Spleen (tissue), 11 donors: Measurements from ENCODE around the gene ZNF610. TPM values are rescaled to one million over a fixed set of nuclear protein-coding genes. Genes with fewer than 3 reads are reported as not detected.

Experiments
- DNase-seq: peaks from one replicate; pipeline ENCODE4 v3.0.0-alpha.2; 2020
- H3K27ac ChIP-seq, 8 donors: fragments of 200-600 bp; sonication (generic) in 7 of 8; 1 replicate in 4 of 8; 2 replicates in 4 of 8; pipeline versions ENCODE4 v1.5.0 to v1.8.0; 2016 to 2021; ENCODE audit warnings: inconsistent platforms in 4 of 8, mild to moderate bottlenecking in 4 of 8, moderate library complexity in 1 of 8
- H3K27me3 ChIP-seq, 7 donors: fragments of 200-600 bp; sonication (generic) in 6 of 7; replicated peaks in 1 of 7; 1 replicate in 4 of 7; 2 replicates in 3 of 7; pipeline versions ENCODE4 v1.5.0 to v1.8.0; 2016 to 2021; ENCODE audit warnings: inconsistent platforms in 3 of 7, mild to moderate bottlenecking in 1 of 7
- H3K36me3 ChIP-seq, 6 donors: fragments of 200-600 bp; sonication (generic) in 5 of 6; 1 replicate in 4 of 6; 2 replicates in 2 of 6; pipeline versions ENCODE4 v1.5.0 to v1.8.0; 2016 to 2021; ENCODE audit warnings: inconsistent platforms in 2 of 6
- H3K4me1 ChIP-seq, 6 donors: fragments of 200-600 bp; sonication (generic) in 5 of 6; 1 replicate in 3 of 6; 2 replicates in 3 of 6; pipeline versions ENCODE4 v1.5.0 to v1.8.0; 2016 to 2021; ENCODE audit warnings: inconsistent platforms in 3 of 6
- H3K4me3 ChIP-seq, 8 donors: fragments of 200-600 bp; sonication (generic) in 7 of 8; 1 replicate in 4 of 8; 2 replicates in 4 of 8; pipeline versions ENCODE4 v1.5.0 to v1.8.0; 2016 to 2021; ENCODE audit warnings: inconsistent platforms in 4 of 8, mild to moderate bottlenecking in 4 of 8, moderate library complexity in 2 of 8
- H3K9me3 ChIP-seq, 8 donors: fragments of 200-600 bp; sonication (generic) in 7 of 8; 1 replicate in 4 of 8; 2 replicates in 4 of 8; pipeline versions ENCODE4 v1.5.0 to v1.8.0; 2016 to 2021; ENCODE audit warnings: inconsistent platforms in 4 of 8
- CTCF ChIP-seq, 11 experiments: fragments of 200-600 bp in 7 of 11; fragments of 450-650 bp in 4 of 11; sonication (generic) in 4 of 11; IDR thresholded peaks in 8 of 11; conservative IDR thresholded peaks in 3 of 11; 1 replicate in 7 of 11; 2 replicates in 4 of 11; pipeline versions ENCODE4 v1.4.0 to v1.8.0; 2016 to 2021; ENCODE audit warnings: antibody characterized with exemption in 11 of 11, inconsistent platforms in 4 of 11, mild to moderate bottlenecking in 1 of 11
- POLR2A ChIP-seq, 3 donors: fragments of 450-650 bp; IDR thresholded peaks; one replicate each; pipeline ENCODE4 v1.5.1; 2017; ENCODE audit warnings: antibody characterized with exemption in 3 of 3, mild to moderate bottlenecking in 1 of 3
- POLR2AphosphoS5 ChIP-seq, 3 donors: sonication (generic); formaldehyde crosslinking; IDR thresholded peaks; one replicate each; pipeline ENCODE4 v1.5.1; 2017; ENCODE audit warnings: antibody characterized with exemption in 3 of 3
- WGBS, 5 donors: extraction: QIAGEN DNeasy Blood & Tissue Kit in 3 of 5; methylation state at CpG; one replicate each; pipeline versions ENCODE4 v1.1.5 to v1.1.7; 2013 to 2018; 5-methylcytosine and 5-hydroxymethylcytosine counted together
- intact Hi-C: fragments of 100-400 bp; cut with DNase I; formaldehyde crosslinking; loops from one replicate; pipeline ENCODE4 v1.15.0; 2023; ENCODE audit warnings: low total_unique reads
- polyA plus RNA-seq, 3 donors: library from polyadenylated mRNA; stranded (reverse); fragments of 200-250 nt; gene quantifications; one replicate each; pipeline ENCODE4 v1.2.1, GENCODE V29; 2013
- total RNA-seq, 7 donors: library from RNA; depleted of rRNA in 3 of 7; stranded (reverse); fragments of >200 nt in 3 of 7; fragmentation: NEBNext Ultra II Directional in 4 of 7; extraction: Animal tissue kit (Norgen Biotek cat#: 25700) in 4 of 7; gene quantifications; one replicate each; pipeline versions ENCODE4 v1.1.0 to v1.2.1, GENCODE V29; 2016 to 2021
- donor health status: healthy with polysubstance abuse.
- donor health status: DM: no; HTN: no; CAD: no; lungs with moderate emphysema.
- donor health status: DM: no; HTN: no; CAD: no.
- donor health status: Bipolar disorder and iron deficiency.
- donor health status: healthy.
- donor health status: DM: no; HTN: no; CAD: no.
- donor health status: DM: yes; HTN: yes; CAD: no.

ZNF610 gene
- total and polyA plus RNA-seq, 10 donors = 0.91 to 6.4 (median 2.0) TPM

- WGBS, 5 donors = 95 to 98% (median 97%) methylated on average over 10 of the region's 10 CpGs
- intact Hi-C loops = no loop called here
- no peak overlapping the region for H3K27ac ChIP-seq
- peaks cover 4 to 100% (median 97%) of the 10 kb centered on the region in 6 donors for H3K36me3 ChIP-seq
- peaks cover 41 to 100% (median 100%) of the 10 kb centered on the region in 8 donors for H3K9me3 ChIP-seq
- H3K4me3 ChIP-seq = no peak overlapping the region
- no peaks in the 10 kb centered on the region for H3K4me1 ChIP-seq
- DNase-seq = no peak
- no peaks in the 10 kb centered on the region for H3K27me3 ChIP-seq
- no peak for TF ChIP-seq CTCF (IDR thresholded peaks at IDR 0.05 in 8 of 11, conservative IDR thresholded peaks at IDR 0.05 in 3 of 11)
- no peak for TF ChIP-seq POLR2AphosphoS5 (IDR thresholded peaks at IDR 0.05)
- no peak for TF ChIP-seq POLR2A (IDR thresholded peaks at IDR 0.05)
Measured at GRCh38 chr19:52307275-52307674, 28.8 kb upstream of the ZNF610 start.

- WGBS, 5 donors = 91 to 99% (median 97%) methylated on average over 6 of the region's 6 CpGs
- no peak overlapping the region for H3K27ac ChIP-seq
- peak overlapping the region in 1 of 8 donors; percentile 20 for H3K4me3 ChIP-seq
- TF ChIP-seq POLR2A (IDR thresholded peaks at IDR 0.05) (no peak), CTCF (IDR thresholded peaks at IDR 0.05 in 8 of 11, conservative IDR thresholded peaks at IDR 0.05 in 3 of 11) (no peak), POLR2AphosphoS5 (IDR thresholded peaks at IDR 0.05) (no peak)
- H3K27me3 ChIP-seq = no peaks in the 10 kb centered on the region
- DNase-seq = no peak
- H3K4me1 ChIP-seq = no peaks in the 10 kb centered on the region
- peaks cover 75 to 100% (median 100%) of the 10 kb centered on the region in 8 donors for H3K9me3 ChIP-seq
- H3K36me3 ChIP-seq = peaks cover 49 to 67% (median 55%) of the 10 kb centered on the region in 6 donors
- intact Hi-C loops = no loop called here
Measured at GRCh38 chr19:52322429-52322828, 13.6 kb upstream of the ZNF610 start.

GRCh38 chr19:52331757-52332156 is 4.3 kb upstream of the ZNF610 start:
- Histone ChIP-seq H3K4me1 (peaks cover 0 to 6% (median 1%) of the 10 kb centered on the region in 6 donors), H3K36me3 (peaks cover 0 to 5% (median 0%) of the 10 kb centered on the region in 6 donors), H3K27ac (no peak overlapping the region), H3K27me3 (no peaks in the 10 kb centered on the region), H3K9me3 (peaks cover 34 to 94% (median 92%) of the 10 kb centered on the region in 8 donors), H3K4me3 (no peak overlapping the region)
- intact Hi-C loops = no loop called here
- DNase-seq = no peak
- TF ChIP-seq POLR2A (IDR thresholded peaks at IDR 0.05) = no peak
- no peak for TF ChIP-seq CTCF (IDR thresholded peaks at IDR 0.05 in 8 of 11, conservative IDR thresholded peaks at IDR 0.05 in 3 of 11)
- no peak for TF ChIP-seq POLR2AphosphoS5 (IDR thresholded peaks at IDR 0.05)
- 85 to 92% (median 87%) methylated on average over 10 of the region's 10 CpGs for WGBS, 5 donors

- H3K27me3 ChIP-seq = no peaks in the 10 kb centered on the region
- H3K27ac ChIP-seq = peak overlapping the region; percentile 65 to 89 (median 82)
- intact Hi-C loops = no loop called here
- WGBS, 5 donors = 56 to 83% (median 58%) methylated on average over 6 to 9 of the region's 9 CpGs
- no peak for DNase-seq
- peaks cover 0 to 18% (median 0%) of the 10 kb centered on the region in 6 donors for H3K36me3 ChIP-seq
- H3K4me3 ChIP-seq = peak overlapping the region; percentile 52 to 85 (median 72)
- TF ChIP-seq POLR2A (IDR thresholded peaks at IDR 0.05) (peak in 1 of 3 donors; percentile 28), CTCF (IDR thresholded peaks at IDR 0.05 in 8 of 11, conservative IDR thresholded peaks at IDR 0.05 in 3 of 11) (no peak), POLR2AphosphoS5 (IDR thresholded peaks at IDR 0.05) (no peak)
- peaks cover 11 to 92% (median 63%) of the 10 kb centered on the region in 8 donors for H3K9me3 ChIP-seq
- peaks cover 0 to 14% (median 10%) of the 10 kb centered on the region in 6 donors for H3K4me1 ChIP-seq
Measured at GRCh38 chr19:52335768-52336116, 301 bp upstream of the ZNF610 start.
